IMR-90 (cell line): ENCODE measurements around the gene CNDP2. TPM values are rescaled to one million over a fixed set of nuclear protein-coding genes. Genes with fewer than 3 reads are reported as not detected.

ENCODE experiments used
- ATAC-seq: fragments of 200-7000 bp; cut with Tn5 transposase; 2 replicates; pipeline ENCODE4 v1.9.1; 2020; ENCODE audit warnings: low read depth, mild to moderate bottlenecking, moderate library complexity
- BruUV-seq: library from RNA; stranded (reverse); fragments of 400-500 nt; replicated peaks from 2 replicates; lab custom pipeline; 2021; lab: Mats Ljungman, UMichigan
- CTCF ChIA-PET: fragments of 300-600 bp; formaldehyde crosslinking; extraction: SDS; loops from one replicate; lab custom pipeline; 2021; ENCODE audit warnings: antibody characterized with exemption; lab: Yijun Ruan, JAX
- POLR2A ChIA-PET: fragments of 300-600 bp; sonication (Branson Sonifier 250); formaldehyde crosslinking; loops from one replicate; lab custom pipeline; 2022; ENCODE audit warnings: antibody characterized with exemption; ENCODE audit not compliant: unreplicated experiment; lab: Charles Lee
- DNase-seq: peaks from one replicate; pipeline ENCODE4 v3.0.0; 2013
- H2AFZ ChIP-seq: replicated peaks from 2 replicates; pipeline ENCODE3; 2013; ENCODE audit warnings: low read length, mild to moderate bottlenecking; ENCODE audit not compliant: poor library complexity
- H2AK5ac ChIP-seq: 2 replicates; pipeline ENCODE4 v1.6.1; 2013; ENCODE audit warnings: low read depth, low read length, inconsistent platforms
- H2AK9ac ChIP-seq: replicated peaks from 2 replicates; pipeline ENCODE3; 2013; ENCODE audit warnings: mild to moderate bottlenecking, low read depth, low read length, moderate library complexity; ENCODE audit not compliant: poor library complexity
- H2BK120ac ChIP-seq: 2 replicates; pipeline ENCODE4 v1.6.1; 2013; ENCODE audit warnings: low read depth, low read length, inconsistent platforms
- H2BK15ac ChIP-seq: 3 replicates; pipeline ENCODE4 v1.6.1; 2013; ENCODE audit warnings: low read depth, low read length, inconsistent platforms
- H2BK20ac ChIP-seq: 2 replicates; pipeline ENCODE4 v1.6.1; 2013; ENCODE audit warnings: low read depth, mild to moderate bottlenecking, inconsistent platforms, low read length, moderate library complexity
- H2BK5ac ChIP-seq: 2 replicates; pipeline ENCODE4 v1.6.1; 2013; ENCODE audit warnings: mild to moderate bottlenecking, low read depth, low read length, inconsistent platforms; ENCODE audit not compliant: poor library complexity, severe bottlenecking
- H3K14ac ChIP-seq: replicated peaks from 2 replicates; pipeline ENCODE4 v1.6.1; 2013; ENCODE audit warnings: low read depth, low read length, inconsistent platforms
- H3K18ac ChIP-seq: 2 replicates; pipeline ENCODE4 v1.6.1; 2013; ENCODE audit warnings: low read depth, low read length, control low read depth
- H3K23ac ChIP-seq: 2 replicates; pipeline ENCODE4 v1.6.1; 2013; ENCODE audit warnings: low read depth, low read length, inconsistent platforms
- H3K27ac ChIP-seq: 2 replicates; pipeline ENCODE4 v1.5.1; 2013; ENCODE audit warnings: mild to moderate bottlenecking, control low read depth, low read length; ENCODE audit not compliant: insufficient read depth
- H3K27me3 ChIP-seq: 2 replicates; pipeline ENCODE4 v1.6.1; 2013; ENCODE audit warnings: low read length; ENCODE audit not compliant: control insufficient read depth, insufficient read depth
- H3K36me3 ChIP-seq: 2 replicates; pipeline ENCODE4 v1.6.1; 2013; ENCODE audit warnings: low read length, mixed read lengths; ENCODE audit not compliant: control insufficient read depth, insufficient read depth
- H3K4ac ChIP-seq: 2 replicates; pipeline ENCODE4 v1.6.1; 2013; ENCODE audit warnings: low read depth, low read length, inconsistent platforms
- H3K4me1 ChIP-seq: 2 replicates; pipeline ENCODE4 v1.6.1; 2013; ENCODE audit warnings: low read length, mixed read lengths; ENCODE audit not compliant: control insufficient read depth, insufficient read depth
- H3K4me2 ChIP-seq: 2 replicates; pipeline ENCODE4 v1.6.1; 2013; ENCODE audit warnings: low read depth, mild to moderate bottlenecking, control low read depth, low read length, moderate library complexity
- H3K4me3 ChIP-seq: 2 replicates; pipeline ENCODE4 v1.5.1; 2013; ENCODE audit warnings: low read depth, mild to moderate bottlenecking, control low read depth, low read length, moderate library complexity; ENCODE audit not compliant: insufficient read depth
- H3K56ac ChIP-seq: 2 replicates; pipeline ENCODE4 v1.6.1; 2013; ENCODE audit warnings: low read length, inconsistent platforms; ENCODE audit not compliant: insufficient read depth; ENCODE audit errors: extremely low read depth
- H3K79me1 ChIP-seq, 2 experiments: 2 replicates each; pipeline ENCODE4 v1.6.1; 2013; ENCODE audit warnings: low read length in 2 of 2, inconsistent platforms in 1 of 2, low read depth in 1 of 2
- H3K9ac ChIP-seq: 2 replicates; pipeline ENCODE4 v1.6.1; 2013; ENCODE audit warnings: low read depth, low read length, control low read depth
- H3K9me1 ChIP-seq: 2 replicates; pipeline ENCODE4 v1.6.1; 2013; ENCODE audit warnings: low read length, inconsistent platforms; ENCODE audit not compliant: insufficient read depth
- H3K9me3 ChIP-seq: 2 replicates; pipeline ENCODE4 v1.6.1; 2013; ENCODE audit warnings: low read length; ENCODE audit not compliant: control insufficient read depth, insufficient read depth
- H4K20me1 ChIP-seq: 2 replicates; pipeline ENCODE4 v1.6.1; 2013; ENCODE audit warnings: low read length, inconsistent platforms; ENCODE audit not compliant: insufficient read depth
- H4K5ac ChIP-seq: 2 replicates; pipeline ENCODE4 v1.6.1; 2013; ENCODE audit warnings: mild to moderate bottlenecking, low read depth, low read length, control low read depth
- H4K8ac ChIP-seq, 2 experiments: 2 replicates each; pipeline ENCODE4 v1.6.1; 2013; ENCODE audit warnings: low read depth in 2 of 2, low read length in 2 of 2, control low read depth in 1 of 2, inconsistent platforms in 1 of 2
- H4K91ac ChIP-seq: 2 replicates; pipeline ENCODE4 v1.6.1; 2013; ENCODE audit warnings: low read depth, low read length, inconsistent platforms; ENCODE audit not compliant: insufficient read depth
- MAFK ChIP-seq: IDR thresholded peaks from 2 replicates; pipeline ENCODE4 v1.6.1; 2012; ENCODE audit warnings: low read depth, low read length, improper control_type of control experiment
- MXI1 ChIP-seq: IDR thresholded peaks from 2 replicates; pipeline ENCODE4 v1.6.1; 2012; ENCODE audit warnings: low read depth, mild to moderate bottlenecking, low read length, moderate library complexity, borderline replicate concordance
- WGBS, 2 experiments: methylation state at CpG; one replicate each; pipeline versions ENCODE4 v1.1.5 to v1.1.7; 2013; ENCODE audit warnings: missing lambda C conversion rate in 2 of 2; ENCODE audit not compliant: insufficient read length in 1 of 2; ENCODE audit errors: extremely low coverage in 2 of 2; 5-methylcytosine and 5-hydroxymethylcytosine counted together
- dilution Hi-C: fragments of 300-500 bp; cut with HindIII; formaldehyde crosslinking; loops from one replicate; pipeline ENCODE4 v1.14.3; 2018; ENCODE audit warnings: low sequenced_read_pairs; ENCODE audit not compliant: unreplicated experiment
- in situ Hi-C: fragments of 300-500 bp; cut with MboI; formaldehyde crosslinking; loops from 3 replicates; pipeline ENCODE4 v1.14.3; 2019; ENCODE audit warnings: low sequenced_read_pairs, inconsistent platforms, mixed read lengths
- intact Hi-C: fragments of 100-400 bp; cut with micrococcal nuclease; formaldehyde crosslinking; loops from 2 replicates; pipeline ENCODE4 v1.10.0; 2022
- polyA plus RNA-seq, 3 experiments: library from polyadenylated mRNA; depleted of rRNA; stranded (reverse); fragments of >200 nt; gene quantifications; 2 replicates each; pipeline ENCODE4 v1.2.3, GENCODE V29; 2012; ENCODE audit warnings: low replicate concordance in 1 of 3
- total RNA-seq: library from RNA; depleted of rRNA; stranded (reverse); fragments of >200 nt; gene quantifications from 2 replicates; pipeline ENCODE4 v1.2.3, GENCODE V29; 2012

Gene CNDP2
- total and polyA plus RNA-seq, 2 of the 4 experiments (the other 2 are of a cell fraction) = 52.0 to 67.9 TPM

DNA sequence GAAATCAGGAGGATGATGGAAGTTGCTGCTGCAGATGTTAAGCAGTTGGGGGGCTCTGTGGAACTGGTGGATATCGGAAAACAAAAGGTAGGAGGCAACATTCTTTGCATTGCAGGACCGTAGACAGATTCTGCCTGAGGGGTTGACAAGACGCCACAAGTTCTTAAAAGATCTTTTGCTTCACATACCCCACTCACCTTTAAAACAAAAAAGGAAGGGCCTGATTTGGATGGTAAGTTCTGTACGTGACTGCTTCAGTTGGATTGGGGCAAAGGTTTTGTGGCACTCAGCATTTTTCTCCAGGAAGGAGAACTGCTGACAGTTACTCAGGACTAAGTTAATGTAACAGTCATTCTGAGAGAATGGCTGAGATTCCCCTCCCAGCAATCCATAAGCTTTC is 5.2 kb downstream of the CNDP2 start:
- Histone ChIP-seq H2BK20ac (no peak overlapping the region), H2AK5ac (no peak overlapping the region), H2BK120ac (no peak overlapping the region), H3K36me3 (peaks cover 32% of the 10 kb centered on the region), H3K23ac (no peak overlapping the region), H4K20me1 (no peaks in the 10 kb centered on the region), H3K4me2 (no peak overlapping the region), H3K14ac (no peak overlapping the region), H3K9ac (no peak overlapping the region), H2BK5ac (no peak overlapping the region), H4K5ac (no peak overlapping the region), H3K4me1 (peaks cover 5% of the 10 kb centered on the region; the same call in 1 of the 2 replicates), H3K56ac (no peak overlapping the region), H3K9me1 (peaks cover 4% of the 10 kb centered on the region; the same call in 1 of the 2 replicates), H2AK9ac (peak overlapping the region; percentile 11), H3K9me3 (no peaks in the 10 kb centered on the region), H4K8ac (no peak overlapping the region), H3K27me3 (no peaks in the 10 kb centered on the region), H3K27ac (no peak overlapping the region), H3K4ac (no peak overlapping the region), H4K91ac (no peak overlapping the region), H3K4me3 (no peak overlapping the region), H3K18ac (no peak overlapping the region), H2AFZ (no peak overlapping the region), H3K79me1 (peaks cover 16 to 27% of the 10 kb centered on the region in 2 experiments), H2BK15ac (no peak overlapping the region)
- ATAC-seq (no peak), DNase-seq (no peak)
- WGBS, 2 experiments = no CpG with 5 or more reads among the region's 4 CpGs
- ChIA-PET POLR2A (no interaction called here), CTCF (no interaction called here)
- in situ Hi-C loops (no loop called here), intact Hi-C loops (no loop called here), dilution Hi-C loops (no loop called here)
- TF ChIP-seq MAFK = peak; percentile 72
- no peak for TF ChIP-seq MXI1
- BruUV-seq = no TSS peak
